Endothelial cell of umbilical vein (primary cell): ENCODE measurements around the gene SPTLC2.

Source experiments
- EZH2 ChIP-seq: IDR thresholded peaks from 2 replicates; pipeline ENCODE4 v1.6.1; 2012; ENCODE audit warnings: borderline replicate concordance, low read depth, mild to moderate bottlenecking, moderate library complexity, low read length, inconsistent platforms; ENCODE audit not compliant: severe bottlenecking
- FOS ChIP-seq: IDR thresholded peaks from 2 replicates; pipeline ENCODE4 v1.6.1; 2011; ENCODE audit warnings: mild to moderate bottlenecking, low read length, moderate library complexity, borderline replicate concordance; ENCODE audit not compliant: insufficient read depth
- POLR2A ChIP-seq: IDR thresholded peaks from 2 replicates; pipeline ENCODE4 v1.6.1; 2012; ENCODE audit warnings: low read depth, mild to moderate bottlenecking, control low read depth, low read length
- POLR2AphosphoS5 ChIP-seq: IDR thresholded peaks from 2 replicates; pipeline ENCODE4 v1.6.1; 2012; ENCODE audit warnings: low read depth, mild to moderate bottlenecking, control low read depth, low read length, moderate library complexity; ENCODE audit not compliant: insufficient read depth
- TF ChIP-seq, protein P1 (sequence below), 2 donors: IDR thresholded peaks; 1 replicate in 1 of 2; 2 replicates in 1 of 2; pipeline ENCODE4 v1.5.1; 2011; ENCODE audit warnings: low read length in 2 of 2, mild to moderate bottlenecking in 2 of 2, moderate library complexity in 2 of 2, control low read depth in 1 of 2, inconsistent platforms in 1 of 2, low read depth in 1 of 2; ENCODE audit not compliant: insufficient read depth in 1 of 2; ENCODE audit errors: extremely low read depth in 1 of 2
- TF ChIP-seq, protein P2 (sequence below): IDR thresholded peaks from 2 replicates; pipeline ENCODE4 v1.6.1; 2011; ENCODE audit not compliant: insufficient read depth, insufficient read length

GRCh38 chr14:77641534-77642341, 25.3 kb upstream of the SPTLC2 start:
- TF ChIP-seq, protein P1, sequence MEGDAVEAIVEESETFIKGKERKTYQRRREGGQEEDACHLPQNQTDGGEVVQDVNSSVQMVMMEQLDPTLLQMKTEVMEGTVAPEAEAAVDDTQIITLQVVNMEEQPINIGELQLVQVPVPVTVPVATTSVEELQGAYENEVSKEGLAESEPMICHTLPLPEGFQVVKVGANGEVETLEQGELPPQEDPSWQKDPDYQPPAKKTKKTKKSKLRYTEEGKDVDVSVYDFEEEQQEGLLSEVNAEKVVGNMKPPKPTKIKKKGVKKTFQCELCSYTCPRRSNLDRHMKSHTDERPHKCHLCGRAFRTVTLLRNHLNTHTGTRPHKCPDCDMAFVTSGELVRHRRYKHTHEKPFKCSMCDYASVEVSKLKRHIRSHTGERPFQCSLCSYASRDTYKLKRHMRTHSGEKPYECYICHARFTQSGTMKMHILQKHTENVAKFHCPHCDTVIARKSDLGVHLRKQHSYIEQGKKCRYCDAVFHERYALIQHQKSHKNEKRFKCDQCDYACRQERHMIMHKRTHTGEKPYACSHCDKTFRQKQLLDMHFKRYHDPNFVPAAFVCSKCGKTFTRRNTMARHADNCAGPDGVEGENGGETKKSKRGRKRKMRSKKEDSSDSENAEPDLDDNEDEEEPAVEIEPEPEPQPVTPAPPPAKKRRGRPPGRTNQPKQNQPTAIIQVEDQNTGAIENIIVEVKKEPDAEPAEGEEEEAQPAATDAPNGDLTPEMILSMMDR (IDR thresholded peaks at IDR 0.05; ENCODE audit: extremely low read depth in 1 of 2, insufficient read depth in 1 of 2, low read depth in 1 of 2, low read length in 2 of 2), result no peak
- TF ChIP-seq POLR2AphosphoS5 (no peak), POLR2A (no peak), FOS (no peak), EZH2 (no peak)
- TF ChIP-seq, protein P2, sequence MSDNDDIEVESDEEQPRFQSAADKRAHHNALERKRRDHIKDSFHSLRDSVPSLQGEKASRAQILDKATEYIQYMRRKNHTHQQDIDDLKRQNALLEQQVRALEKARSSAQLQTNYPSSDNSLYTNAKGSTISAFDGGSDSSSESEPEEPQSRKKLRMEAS, result no peak
